C4-2B (cell line): ENCODE results near the gene ATXN3L.

Experiments
- H3K27ac ChIP-seq: fragments of 450-650 bp; 2 replicates; pipeline ENCODE4 v1.5.1; 2017
- CTCF ChIP-seq: fragments of 450-650 bp; conservative IDR thresholded peaks from 2 replicates; pipeline ENCODE4 v1.5.1; 2017; ENCODE audit warnings: mild to moderate bottlenecking
- ZFX ChIP-seq: fragments of 450-650 bp; IDR thresholded peaks from 2 replicates; pipeline ENCODE4 v1.6.1; 2017

Gene ATXN3L

GRCh38 chrX:13319953-13320352, at the start of gene ATXN3L:
TSS of gene ATXN3L (minus strand) at chrX:13320053. CDS start at chrX:13319934, 119 bp downstream.
- no peak for TF ChIP-seq ZFX
- TF ChIP-seq CTCF: no peak

GRCh38 chrX:13369256-13370030, 49.6 kb upstream of the ATXN3L start:
- TF ChIP-seq CTCF (no peak), ZFX (no peak)
- H3K27ac ChIP-seq: no peak overlapping the region; the same call in 1 of the 2 replicates

More at GRCh38 chrX:13319953-13320352, at the start of gene ATXN3L:
- H3K27ac ChIP-seq: no peak within 1 kb of the TSS

- no peak overlapping the region for H3K27ac ChIP-seq
- no peak for TF ChIP-seq CTCF
- TF ChIP-seq ZFX: no peak
Observed at GRCh38 chrX:13367950-13368349, 48.1 kb upstream of the ATXN3L start.

GRCh38 chrX:13366698-13367097, 46.8 kb upstream of the ATXN3L start:
- TF ChIP-seq ZFX (no peak), CTCF (no peak)
- H3K27ac ChIP-seq: no peak overlapping the region

- no peak for TF ChIP-seq ZFX
- TF ChIP-seq CTCF: no peak
- H3K27ac ChIP-seq: no peak overlapping the region
Observed at GRCh38 chrX:13365161-13365560, 45.3 kb upstream of the ATXN3L start.

GRCh38 chrX:13364230-13364857, 44.5 kb upstream of the ATXN3L start:
- TF ChIP-seq CTCF (no peak), ZFX (no peak)
- no peak overlapping the region for H3K27ac ChIP-seq

- TF ChIP-seq ZFX (no peak), CTCF (no peak)
- no peak overlapping the region for H3K27ac ChIP-seq
Observed at GRCh38 chrX:13360146-13360545, 40.3 kb upstream of the ATXN3L start.
